ENCODE results near the gene PCBP3.
"Not testable (repeated sequence)": the region's sequence is repeated elsewhere in the genome, so short reads cannot be mapped to it uniquely, and the experiment has no call there.

Gene PCBP3

GRCh38 chr21:45698493-45699184 lies 55.1 kb downstream of the PCBP3 start:
- peak; percentile 55 for DNase-seq

- DNase-seq = no peak
Measured at GRCh38 chr21:45699251-45699942, 55.9 kb downstream of the PCBP3 start.

- DNase-seq = no peak
Measured at GRCh38 chr21:45699966-45700365, 56.4 kb downstream of the PCBP3 start.

GRCh38 chr21:45700461-45700860 lies 56.9 kb downstream of the PCBP3 start:
- no peak for DNase-seq

GRCh38 chr21:45704311-45705108 lies 61.0 kb downstream of the PCBP3 start:
- DNase-seq = no peak

- no peak for DNase-seq
Measured at GRCh38 chr21:45706299-45706698, 62.8 kb downstream of the PCBP3 start.

- DNase-seq = no peak
Measured at GRCh38 chr21:45709173-45709572, 65.6 kb downstream of the PCBP3 start.

GRCh38 chr21:45709696-45710268 lies 66.3 kb downstream of the PCBP3 start:
- no peak for DNase-seq

- DNase-seq = not testable (repeated sequence)
Measured at GRCh38 chr21:45710306-45710705, 66.8 kb downstream of the PCBP3 start.

- no peak for DNase-seq
Measured at GRCh38 chr21:45713613-45714012, 70.1 kb downstream of the PCBP3 start.

- DNase-seq = no peak
Measured at GRCh38 chr21:45715441-45715840, 71.9 kb downstream of the PCBP3 start.

GRCh38 chr21:45718413-45718812 lies 74.9 kb downstream of the PCBP3 start:
- DNase-seq = no peak

GRCh38 chr21:45719177-45719802 lies 75.8 kb downstream of the PCBP3 start:
- DNase-seq = no peak

GRCh38 chr21:45720204-45720603 lies 76.7 kb downstream of the PCBP3 start:
- not testable (repeated sequence) for DNase-seq

- DNase-seq = no peak
Measured at GRCh38 chr21:45721671-45722070, 78.1 kb downstream of the PCBP3 start.

GRCh38 chr21:45723049-45723958 lies 79.8 kb downstream of the PCBP3 start:
- no peak for DNase-seq

GRCh38 chr21:45724345-45724961 lies 80.9 kb downstream of the PCBP3 start:
- DNase-seq = no peak

- DNase-seq = no peak
Measured at GRCh38 chr21:45724994-45725843, 81.7 kb downstream of the PCBP3 start.

- DNase-seq = no peak
Measured at GRCh38 chr21:45725844-45726200, 82.3 kb downstream of the PCBP3 start.

- DNase-seq = no peak
Measured at GRCh38 chr21:45726438-45726837, 82.9 kb downstream of the PCBP3 start.
